ENCODE measurements around the gene GJD4.

- no peak for TF ChIP-seq CTCF (conservative IDR thresholded peaks at IDR 0.05; ENCODE audit: low read depth, low read length)
- no peak for TF ChIP-seq POLR2A (IDR thresholded peaks at IDR 0.05; ENCODE audit: low read depth, low read length)
- no peak for TF ChIP-seq RFX5 (IDR thresholded peaks at IDR 0.05; ENCODE audit: low read depth, low read length)
- TF ChIP-seq FOS (IDR thresholded peaks at IDR 0.05; ENCODE audit: low read depth, low read length): no peak
- no peak for TF ChIP-seq MAZ (IDR thresholded peaks at IDR 0.05; ENCODE audit: borderline replicate concordance, low read depth, low read length)
- TF ChIP-seq NFE2L2 (IDR thresholded peaks at IDR 0.05; ENCODE audit: low read depth, low read length): no peak
- no peak for TF ChIP-seq ELK1 (IDR thresholded peaks at IDR 0.05; ENCODE audit: borderline replicate concordance, low read depth, low read length)
- TF ChIP-seq USF2 (IDR thresholded peaks at IDR 0.05; ENCODE audit: low read depth, low read length): no peak
- TF ChIP-seq BHLHE40 (IDR thresholded peaks at IDR 0.05; ENCODE audit: low read depth, low read length): no peak
Observed at GRCh38 chr10:35573796-35574195, 31.3 kb upstream of the GJD4 start.
